Heart left ventricle (tissue), 16 donors: ENCODE data around the gene NAPEPLD. TPM values are rescaled to one million over a fixed set of nuclear protein-coding genes. Genes with fewer than 3 reads are reported as not detected.

ENCODE experiments used
- ATAC-seq, 4 donors: fragments of 200-7000 bp; cut with Tn5 transposase; one replicate each; pipeline ENCODE4 v1.9.1; 2020 to 2022; ENCODE audit warnings: moderate library complexity in 4 of 4, mild to moderate bottlenecking in 3 of 4, moderate number of reproducible peaks in 1 of 4
- DNase-seq, 5 donors: peaks; one replicate each; pipeline ENCODE4 v3.0.0-alpha.2; 2020
- H3K27ac ChIP-seq, 12 donors: fragments of 200-600 bp; sonication (generic) in 4 of 12; one replicate each; pipeline versions ENCODE4 v1.5.0 to v1.8.0; 2016 to 2022; ENCODE audit warnings: mild to moderate bottlenecking in 2 of 12
- H3K27me3 ChIP-seq, 9 donors: fragments of 200-600 bp; sonication (generic) in 2 of 9; one replicate each; pipeline versions ENCODE4 v1.5.1 to v1.8.0; 2016 to 2022; ENCODE audit warnings: mild to moderate bottlenecking in 3 of 9
- H3K36me3 ChIP-seq, 9 donors: fragments of 200-600 bp; sonication (generic) in 2 of 9; one replicate each; pipeline versions ENCODE4 v1.5.0 to v1.8.0; 2018 to 2022; ENCODE audit warnings: mild to moderate bottlenecking in 2 of 9
- H3K4me1 ChIP-seq, 12 donors: fragments of 200-600 bp; sonication (generic) in 4 of 12; one replicate each; pipeline versions ENCODE4 v1.5.0 to v1.8.0; 2016 to 2022; ENCODE audit warnings: mild to moderate bottlenecking in 3 of 12
- H3K4me3 ChIP-seq, 12 donors: fragments of 200-600 bp; sonication (generic) in 4 of 12; one replicate each; pipeline versions ENCODE4 v1.5.0 to v1.8.0; 2017 to 2022; ENCODE audit warnings: mild to moderate bottlenecking in 9 of 12, moderate library complexity in 4 of 12
- H3K9me3 ChIP-seq, 12 donors: fragments of 200-600 bp; sonication (generic) in 4 of 12; one replicate each; pipeline versions ENCODE4 v1.5.0 to v1.8.0; 2016 to 2022; ENCODE audit warnings: mild to moderate bottlenecking in 1 of 12
- CTCF ChIP-seq, 12 donors: fragments of 200-600 bp; sonication (generic) in 4 of 12; IDR thresholded peaks; one replicate each; pipeline versions ENCODE4 v1.5.0 to v1.8.0; 2018 to 2022; ENCODE audit warnings: antibody characterized with exemption in 12 of 12, mild to moderate bottlenecking in 5 of 12
- POLR2A ChIP-seq, 2 donors: fragments of 450-650 bp; IDR thresholded peaks; one replicate each; pipeline ENCODE4 v1.6.1; 2017; ENCODE audit warnings: antibody characterized with exemption in 2 of 2, mild to moderate bottlenecking in 2 of 2, moderate library complexity in 2 of 2
- WGBS, 4 donors: extraction: QIAGEN DNeasy Blood & Tissue Kit in 2 of 4; methylation state at CpG; one replicate each; pipeline versions ENCODE4 v1.1.5 to v1.1.7; 2013 to 2018; 5-methylcytosine and 5-hydroxymethylcytosine counted together
- intact Hi-C, 10 donors: fragments of 100-400 bp; cut with DNase I; formaldehyde crosslinking; loops; one replicate each; pipeline versions ENCODE4 v1.11.1 to v1.14.2; 2022
- polyA plus RNA-seq, 2 donors: library from polyadenylated mRNA; stranded (reverse); fragments of 200-250 nt; gene quantifications; one replicate each; pipeline ENCODE4 v1.2.3, GENCODE V29; 2013
- total RNA-seq, 9 donors: library from RNA; depleted of rRNA in 2 of 9; stranded (reverse); fragments of >200 nt in 2 of 9; fragmentation: NEBNext Ultra II Directional in 3 of 9; extraction: Animal tissue kit (Norgen Biotek cat#: 25700) in 3 of 9; gene quantifications; one replicate each; pipeline versions ENCODE4 v1.1.0 to v1.2.4, GENCODE V29; 2016 to 2023
- donor health status: ischemic (EF 13 %, LVEDD 7.1; RV severe dilation, severe dysfunction).
- donor health status: healthy with polysubstance abuse.
- donor health status: DM: no; HTN: yes; CAD: no.
- donor health status: DM: no; HTN: no; CAD: no.
- donor health status: ischemic (EF 25% LVEDD 6.9; RV normal size, moderate dysfunction).
- donor health status: ischemic (EF 25% LVEDD 5.7; RV mildly dilated, moderate dysfunction).
- donor health status: healthy.
- donor health status: DM: yes; HTN: yes; CAD: no.
- donor health status: ischemic (EF 35%, LVEDD 5.7; RV mildly dilated, moderate dysfunction).
- donor health status: nonischemic (EF 11% LVEDD 7.7; RV severe dilation, severe dysfunction).
- donor health status: DM: yes; HTN: yes; CAD: no.
- donor health status: PGD.
- donor health status: ischemic (EF 29% LVEDD 5.4; RV normal size, mild dysfunction).
- donor health status: nonischemic (EF 23%, LVEDD 6.1; RV moderate dilation, normal function).

NAPEPLD gene
- total and polyA plus RNA-seq, 11 donors, result 3.3 to 12.8 (median 7.8) TPM

DNA sequence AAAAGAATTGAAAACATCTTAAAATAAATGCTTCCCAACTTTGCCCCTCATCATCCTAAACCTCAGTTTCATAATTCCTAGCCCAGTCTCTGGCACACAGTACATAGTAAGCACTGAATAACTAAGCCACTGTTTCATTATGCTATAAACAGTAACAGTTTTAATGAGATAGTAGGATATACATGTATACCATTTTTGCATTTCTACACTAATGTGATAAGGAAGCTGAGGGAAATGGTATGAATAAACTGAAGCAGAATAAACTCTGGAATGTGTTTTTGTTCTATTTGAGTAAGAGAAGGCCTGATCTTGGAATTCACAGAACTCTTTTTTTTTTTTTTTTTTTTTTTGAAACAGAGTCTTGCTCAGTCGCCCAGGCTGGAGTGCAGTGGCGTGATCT lies 8.8 kb downstream of the NAPEPLD start:
- 91 to 100% (median 99%) methylated on average over 2 of the region's 2 CpGs for WGBS, 4 donors
- Histone ChIP-seq H3K36me3 (no peaks in the 10 kb centered on the region), H3K27me3 (no peaks in the 10 kb centered on the region), H3K4me1 (peaks cover 0 to 7% (median 0%) of the 10 kb centered on the region in 12 donors), H3K4me3 (no peak overlapping the region), H3K27ac (no peak overlapping the region), H3K9me3 (no peaks in the 10 kb centered on the region)
- TF ChIP-seq CTCF (IDR thresholded peaks at IDR 0.05) (no peak), POLR2A (IDR thresholded peaks at IDR 0.05) (no peak)
- no peak for ATAC-seq
- intact Hi-C loops, result loop anchor here in 3 of 10 donors (10.0 kb wide), 3 partner anchors 55 to 155 kb away; partner anchors contain the start of genes PMPCB (in 2 of the 3), ARMC10 (in 1 of the 3) and FBXL13 (in 1 of the 3)
- DNase-seq, result no peak

DNA sequence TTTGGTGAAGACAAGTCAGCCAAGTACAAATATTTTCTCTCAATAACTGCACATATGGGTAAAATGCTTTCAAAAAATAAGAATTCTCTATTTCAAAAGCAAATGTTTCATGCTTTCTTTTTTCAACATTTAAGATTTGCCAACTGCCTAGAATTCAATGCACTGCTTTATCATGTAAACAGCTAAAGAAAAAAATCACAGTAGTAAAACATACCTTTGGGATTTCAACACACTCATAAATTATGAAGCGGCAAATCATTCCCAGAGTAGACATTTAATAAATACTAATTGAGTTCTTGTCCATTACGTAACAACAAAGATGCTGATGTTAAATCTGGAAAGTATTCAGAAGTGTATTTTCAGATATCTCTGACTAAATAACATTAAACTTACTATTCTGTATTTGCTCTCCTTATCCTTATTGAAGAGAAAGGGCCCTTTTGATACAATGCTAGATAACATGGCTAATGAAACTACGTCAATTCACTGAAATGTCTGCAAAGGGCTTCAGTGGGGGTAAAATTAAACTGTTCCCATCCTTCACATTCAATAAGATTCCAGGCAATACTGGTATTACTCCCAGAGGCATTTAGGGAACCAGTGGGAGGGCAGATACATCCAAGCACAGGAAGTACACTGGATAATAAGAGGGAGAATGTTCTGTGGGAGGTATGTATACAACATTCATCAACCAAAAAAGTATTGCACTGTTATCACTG lies 13.9 kb downstream of the NAPEPLD start:
- intact Hi-C loops, result no loop called here
- no peak overlapping the region for H3K4me3 ChIP-seq
- no peak for ATAC-seq
- TF ChIP-seq POLR2A (IDR thresholded peaks at IDR 0.05) (no peak), CTCF (IDR thresholded peaks at IDR 0.05) (no peak)
- H3K27ac ChIP-seq, result no peak overlapping the region
- DNase-seq, result no peak
- no peaks in the 10 kb centered on the region for H3K9me3 ChIP-seq
- no peaks in the 10 kb centered on the region for H3K27me3 ChIP-seq
- WGBS, 4 donors, result 72 to 82% (median 78%) methylated on average over 3 of the region's 3 CpGs
- no peaks in the 10 kb centered on the region for H3K36me3 ChIP-seq
- peaks cover 0 to 7% (median 0%) of the 10 kb centered on the region in 12 donors for H3K4me1 ChIP-seq

DNA sequence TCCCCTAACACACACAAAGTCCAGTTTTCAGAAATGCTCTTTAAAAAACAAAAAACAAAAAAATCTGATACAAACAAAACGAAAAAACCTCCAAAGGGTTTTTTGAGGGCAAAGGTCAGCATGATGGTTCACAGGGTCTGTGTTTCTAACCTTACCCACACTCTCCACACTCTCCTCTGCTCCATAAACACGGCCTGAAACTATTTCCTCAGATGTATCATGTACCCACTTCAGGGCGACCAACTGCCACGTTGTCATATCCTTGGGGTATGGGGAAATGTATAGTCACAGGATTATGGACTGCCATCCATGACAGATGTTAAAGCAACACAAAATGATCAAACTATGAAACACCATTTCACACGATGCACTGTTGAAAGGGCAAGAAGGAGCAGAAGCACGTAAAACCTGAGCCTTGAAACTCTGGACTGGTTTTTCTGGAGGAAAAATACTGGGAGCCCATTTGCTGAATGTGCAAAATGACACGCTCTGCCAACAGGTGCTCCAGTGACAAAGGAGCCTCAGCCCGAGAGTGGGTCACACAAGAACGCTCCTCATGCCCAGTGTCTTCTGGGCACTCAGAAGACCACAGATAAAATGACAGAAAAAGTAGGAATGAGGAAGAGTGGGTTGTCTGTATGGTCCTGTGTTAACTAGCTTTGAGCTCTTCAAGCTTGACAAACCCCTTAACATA lies 15.8 kb downstream of the NAPEPLD start:
- Histone ChIP-seq H3K27ac (no peak overlapping the region), H3K4me3 (no peak overlapping the region), H3K9me3 (no peaks in the 10 kb centered on the region), H3K4me1 (peaks cover 0 to 7% (median 0%) of the 10 kb centered on the region in 12 donors), H3K27me3 (no peaks in the 10 kb centered on the region), H3K36me3 (peaks cover 0 to 6% (median 4%) of the 10 kb centered on the region in 9 donors)
- ATAC-seq (no peak), DNase-seq (no peak)
- WGBS, 4 donors, result 77 to 88% (median 82%) methylated on average over 9 of the region's 9 CpGs
- TF ChIP-seq CTCF (IDR thresholded peaks at IDR 0.05), result no peak
- TF ChIP-seq POLR2A (IDR thresholded peaks at IDR 0.05), result no peak
- intact Hi-C loops, result no loop called here

- DNase-seq, result no peak
- intact Hi-C loops, result no loop called here
- no peak for ATAC-seq
- H3K4me1 ChIP-seq, result peaks cover 0 to 7% (median 0%) of the 10 kb centered on the region in 12 donors
- TF ChIP-seq POLR2A (IDR thresholded peaks at IDR 0.05), result no peak
- TF ChIP-seq CTCF (IDR thresholded peaks at IDR 0.05), result no peak
- 79 to 92% (median 83%) methylated on average over 9 of the region's 9 CpGs for WGBS, 4 donors
- H3K36me3 ChIP-seq, result peaks cover 0 to 27% (median 20%) of the 10 kb centered on the region in 9 donors
- no peak overlapping the region for H3K4me3 ChIP-seq
- H3K27ac ChIP-seq, result no peak overlapping the region
- no peaks in the 10 kb centered on the region for H3K27me3 ChIP-seq
- no peaks in the 10 kb centered on the region for H3K9me3 ChIP-seq
Measured at GRCh38 chr7:103130901-103131624, 17.8 kb downstream of the NAPEPLD start.
